HFFc6 (cell line): ENCODE measurements around the gene NLGN2. TPM values are rescaled to one million over a fixed set of nuclear protein-coding genes. Genes with fewer than 3 reads are reported as not detected.

Experiments
- DNase-seq: peaks from one replicate; pipeline ENCODE4 v3.0.0-alpha.2; 2018
- H3K27ac Mint-ChIP-seq: 2 replicates; pipeline ENCODE4 v1.8.0; 2020; ENCODE audit warnings: mild to moderate bottlenecking, mixed read lengths
- H3K27me3 Mint-ChIP-seq: 2 replicates; pipeline ENCODE4 v1.8.0; 2021; ENCODE audit warnings: mild to moderate bottlenecking, moderate library complexity, mixed read lengths; ENCODE audit not compliant: insufficient read depth
- H3K36me3 Mint-ChIP-seq: 2 replicates; pipeline ENCODE4 v1.8.0; 2021; ENCODE audit warnings: low read depth, mixed read lengths
- H3K4me1 Mint-ChIP-seq: 2 replicates; pipeline ENCODE4 v1.8.0; 2020; ENCODE audit warnings: low read depth, mixed read lengths
- H3K4me3 Mint-ChIP-seq: 2 replicates; pipeline ENCODE4 v1.8.0; 2020; ENCODE audit warnings: mild to moderate bottlenecking, moderate library complexity, mixed read lengths
- H3K9me3 Mint-ChIP-seq: 2 replicates; pipeline ENCODE4 v1.8.0; 2020; ENCODE audit warnings: mild to moderate bottlenecking, mixed read lengths
- total RNA-seq, 6 experiments: library from RNA; stranded (reverse); fragmentation: NEBNext Ultra II Directional; extraction: Animal tissue kit (Norgen Biotek cat#: 25700); gene quantifications; 2 replicates in 1 of 6; 3 replicates in 5 of 6; pipeline ENCODE4 v1.2.3, GENCODE V29; 2021
- TF ChIP-seq, protein P1 (sequence below): fragments of 200-600 bp; sonication (generic); IDR thresholded peaks from 2 replicates; pipeline ENCODE4 v1.5.0; 2021; ENCODE audit warnings: antibody characterized with exemption, mild to moderate bottlenecking

NLGN2 gene
- total RNA-seq, 6 experiments from 2014 or later, result 41.3 to 57.3 (median 46.2) TPM

DNA sequence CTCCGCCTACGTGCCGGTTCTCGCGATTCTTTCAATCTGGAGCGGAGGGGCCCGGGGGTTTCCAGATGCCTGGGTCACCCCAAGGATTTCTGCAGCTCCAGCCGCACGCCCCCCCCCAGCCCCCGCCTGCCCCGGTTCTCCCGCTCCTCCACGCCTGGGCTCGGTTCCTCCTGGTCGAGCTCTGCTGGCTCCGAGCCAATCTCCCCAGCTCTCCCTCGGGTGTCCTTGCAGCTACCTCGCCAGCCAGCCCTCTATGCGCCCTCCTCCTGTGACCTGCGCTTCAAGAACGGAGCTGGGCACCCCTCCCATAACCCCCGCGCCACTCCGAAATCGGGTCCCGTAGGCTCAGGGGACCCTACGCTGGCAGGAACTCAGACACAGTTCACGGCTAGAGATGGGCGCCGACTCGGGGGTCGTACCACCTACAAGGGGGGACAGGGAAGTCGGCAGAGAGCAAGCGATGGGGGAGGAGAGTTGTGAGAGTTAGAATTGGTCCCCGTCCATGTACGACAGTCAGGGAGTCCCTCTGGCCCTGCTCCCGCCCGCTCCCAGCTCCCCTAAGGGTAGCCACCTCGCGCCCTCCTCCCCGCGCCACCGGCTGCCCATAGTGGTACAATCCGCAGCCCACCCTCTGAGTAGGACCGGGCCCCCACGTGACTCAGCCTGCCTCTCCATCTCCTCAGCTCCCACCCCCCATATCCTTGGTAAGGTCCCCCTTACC, 32.6 kb downstream of the NLGN2 start:
- TF ChIP-seq, protein P1, sequence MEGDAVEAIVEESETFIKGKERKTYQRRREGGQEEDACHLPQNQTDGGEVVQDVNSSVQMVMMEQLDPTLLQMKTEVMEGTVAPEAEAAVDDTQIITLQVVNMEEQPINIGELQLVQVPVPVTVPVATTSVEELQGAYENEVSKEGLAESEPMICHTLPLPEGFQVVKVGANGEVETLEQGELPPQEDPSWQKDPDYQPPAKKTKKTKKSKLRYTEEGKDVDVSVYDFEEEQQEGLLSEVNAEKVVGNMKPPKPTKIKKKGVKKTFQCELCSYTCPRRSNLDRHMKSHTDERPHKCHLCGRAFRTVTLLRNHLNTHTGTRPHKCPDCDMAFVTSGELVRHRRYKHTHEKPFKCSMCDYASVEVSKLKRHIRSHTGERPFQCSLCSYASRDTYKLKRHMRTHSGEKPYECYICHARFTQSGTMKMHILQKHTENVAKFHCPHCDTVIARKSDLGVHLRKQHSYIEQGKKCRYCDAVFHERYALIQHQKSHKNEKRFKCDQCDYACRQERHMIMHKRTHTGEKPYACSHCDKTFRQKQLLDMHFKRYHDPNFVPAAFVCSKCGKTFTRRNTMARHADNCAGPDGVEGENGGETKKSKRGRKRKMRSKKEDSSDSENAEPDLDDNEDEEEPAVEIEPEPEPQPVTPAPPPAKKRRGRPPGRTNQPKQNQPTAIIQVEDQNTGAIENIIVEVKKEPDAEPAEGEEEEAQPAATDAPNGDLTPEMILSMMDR, result no peak
- Mint-ChIP-seq H3K9me3 (no peaks in the 10 kb centered on the region), H3K27me3 (peaks cover 20% of the 10 kb centered on the region), H3K4me1 (peaks cover 46% of the 10 kb centered on the region), H3K36me3 (no peaks in the 10 kb centered on the region; the same call in 1 of the 2 replicates), H3K27ac (no peak overlapping the region), H3K4me3 (peak overlapping the region; percentile 36; the same call in 1 of the 2 replicates)
- DNase-seq, result no peak

DNA sequence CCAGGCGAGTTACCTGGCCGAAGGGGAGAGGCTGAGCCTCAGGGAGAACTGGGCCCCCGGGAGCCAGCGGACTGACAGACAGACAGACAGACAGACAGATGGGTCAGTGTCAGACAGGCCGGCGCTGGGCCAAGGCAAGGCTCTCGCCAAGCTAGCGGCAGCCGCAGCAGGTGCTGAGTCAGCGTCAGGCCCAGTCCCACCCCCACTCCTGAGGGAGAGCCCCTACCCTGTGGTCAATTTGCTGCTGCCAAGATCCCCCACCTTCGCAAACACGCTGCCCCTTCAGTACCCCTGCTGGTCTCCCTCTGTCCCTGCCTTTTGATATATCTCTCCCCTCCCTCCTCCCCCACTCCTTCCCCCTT, 33.2 kb downstream of the NLGN2 start:
- Mint-ChIP-seq H3K4me1 (peaks cover 48% of the 10 kb centered on the region), H3K36me3 (no peaks in the 10 kb centered on the region; the same call in 1 of the 2 replicates), H3K9me3 (no peaks in the 10 kb centered on the region), H3K27ac (no peak overlapping the region), H3K27me3 (peaks cover 25% of the 10 kb centered on the region), H3K4me3 (no peak overlapping the region; the same call in 1 of the 2 replicates)
- TF ChIP-seq, protein P1, result peak; percentile 13; the same call in 1 of the 2 replicates
- no peak for DNase-seq

DNA sequence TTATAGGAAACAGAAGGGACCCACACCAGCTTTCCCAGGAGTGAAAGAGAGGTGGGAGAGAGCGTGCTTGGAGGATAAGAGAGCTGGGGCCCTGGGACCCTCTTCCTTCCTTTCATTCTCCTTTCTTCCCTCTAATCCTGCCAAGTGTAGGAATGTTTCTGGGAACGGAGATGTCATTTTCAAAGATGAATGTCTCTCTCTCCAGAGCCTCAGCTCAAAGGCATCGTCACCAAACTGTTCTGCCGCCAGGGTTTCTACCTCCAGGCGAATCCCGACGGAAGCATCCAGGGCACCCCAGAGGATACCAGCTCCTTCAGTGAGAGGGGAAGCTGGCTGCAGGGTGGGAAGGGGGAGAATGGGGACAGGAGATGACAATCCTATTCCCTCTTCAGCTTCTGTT, 33.6 kb downstream of the NLGN2 start:
- TF ChIP-seq, protein P1, result peak; percentile 1; the same call in 1 of the 2 replicates
- no peak overlapping the region for H3K4me3 Mint-ChIP-seq
- no peaks in the 10 kb centered on the region for H3K9me3 Mint-ChIP-seq
- no peak overlapping the region for H3K27ac Mint-ChIP-seq
- no peak for DNase-seq
- no peaks in the 10 kb centered on the region; the same call in 1 of the 2 replicates for H3K36me3 Mint-ChIP-seq
- H3K27me3 Mint-ChIP-seq, result peaks cover 30% of the 10 kb centered on the region
- peaks cover 47% of the 10 kb centered on the region for H3K4me1 Mint-ChIP-seq

DNA sequence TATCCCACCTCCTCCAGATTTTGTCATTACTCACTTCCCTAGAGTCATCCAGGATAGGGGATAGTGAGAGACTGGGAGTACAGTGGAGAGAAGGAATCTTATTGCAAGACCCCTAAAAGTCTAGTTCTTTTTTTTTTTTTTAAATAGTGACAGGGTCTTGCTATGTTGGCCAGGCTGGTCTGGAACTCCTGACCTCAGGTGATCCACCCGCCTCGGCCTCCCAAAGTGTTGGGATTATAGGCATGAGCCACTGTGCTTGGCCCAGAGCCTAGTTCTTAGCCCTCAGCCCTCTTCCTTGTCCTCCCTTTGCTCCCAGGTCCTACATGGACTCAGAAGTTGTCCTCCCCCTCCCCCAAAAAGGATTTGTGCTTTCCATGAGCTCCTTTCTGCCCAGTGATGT, 34.5 kb downstream of the NLGN2 start:
- TF ChIP-seq, protein P1, result no peak
- Mint-ChIP-seq H3K4me3 (no peak overlapping the region), H3K27me3 (peaks cover 36% of the 10 kb centered on the region), H3K36me3 (no peaks in the 10 kb centered on the region; the same call in 1 of the 2 replicates), H3K9me3 (no peaks in the 10 kb centered on the region), H3K27ac (no peak overlapping the region), H3K4me1 (peaks cover 38% of the 10 kb centered on the region)
- DNase-seq, result no peak

DNA sequence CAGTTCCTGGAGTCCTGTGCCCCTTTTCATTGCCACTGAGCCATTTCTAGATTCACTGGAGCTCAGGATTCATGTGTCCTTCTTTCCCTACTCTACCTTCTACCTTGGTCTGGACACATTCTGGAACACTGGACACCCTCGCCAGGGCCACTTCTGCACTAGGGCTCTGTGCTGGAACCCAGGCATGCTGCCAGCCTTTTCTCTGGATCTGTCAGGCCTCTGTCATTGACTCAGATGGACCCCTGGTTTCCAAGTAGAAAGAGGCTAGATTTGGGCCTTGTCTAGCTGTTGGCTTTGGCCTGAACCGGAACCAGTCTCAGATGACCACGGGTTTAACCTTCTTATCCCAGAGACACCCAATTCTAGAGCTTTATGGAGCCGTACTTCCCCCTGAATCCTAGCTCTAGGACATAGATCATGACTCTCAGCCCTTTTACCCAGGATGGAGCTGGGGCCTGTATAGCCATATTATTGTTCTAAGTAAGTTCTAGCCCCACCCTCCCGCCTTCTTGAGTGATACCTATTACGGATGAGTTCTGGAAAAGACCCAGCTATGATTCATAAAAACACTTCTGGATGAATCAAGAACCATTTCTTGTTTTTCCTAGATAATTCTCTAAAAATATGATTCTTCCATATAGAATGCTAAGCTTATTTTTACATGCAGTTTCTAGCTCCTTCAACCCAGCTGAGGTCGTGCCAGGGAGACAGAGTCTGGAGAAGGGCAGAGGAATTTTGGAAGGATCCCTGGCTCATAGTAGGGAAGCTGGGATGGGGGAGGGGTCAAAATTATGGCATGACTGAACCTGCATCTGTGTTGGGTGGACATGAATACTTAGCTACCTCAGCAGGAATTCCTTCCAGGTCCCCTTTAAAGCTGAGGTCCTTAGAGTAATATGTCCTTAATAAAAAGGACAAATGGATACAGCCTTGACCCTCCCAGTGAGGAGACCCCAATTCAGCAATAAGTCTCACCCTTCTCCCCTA, 36.1 kb downstream of the NLGN2 start:
- TF ChIP-seq, protein P1, result no peak

More for the DNA sequence above, 36.1 kb downstream of the NLGN2 start:
- Mint-ChIP-seq H3K4me1 (peaks cover 32% of the 10 kb centered on the region), H3K4me3 (no peak overlapping the region), H3K36me3 (no peaks in the 10 kb centered on the region), H3K27me3 (peaks cover 28% of the 10 kb centered on the region), H3K9me3 (no peaks in the 10 kb centered on the region; the same call in 1 of the 2 replicates), H3K27ac (no peak overlapping the region)
- no peak for DNase-seq
